HG03439 (cell line): ENCODE measurements around the gene FARP1.

Experiments used
- ATAC-seq: cut with Tn5 transposase; IDR thresholded peaks from one replicate; pipeline ENCODE4 v1.9.1; 2021; ENCODE audit warnings: mild to moderate bottlenecking, moderate library complexity; ENCODE audit not compliant: unreplicated experiment

FARP1 gene

DNA sequence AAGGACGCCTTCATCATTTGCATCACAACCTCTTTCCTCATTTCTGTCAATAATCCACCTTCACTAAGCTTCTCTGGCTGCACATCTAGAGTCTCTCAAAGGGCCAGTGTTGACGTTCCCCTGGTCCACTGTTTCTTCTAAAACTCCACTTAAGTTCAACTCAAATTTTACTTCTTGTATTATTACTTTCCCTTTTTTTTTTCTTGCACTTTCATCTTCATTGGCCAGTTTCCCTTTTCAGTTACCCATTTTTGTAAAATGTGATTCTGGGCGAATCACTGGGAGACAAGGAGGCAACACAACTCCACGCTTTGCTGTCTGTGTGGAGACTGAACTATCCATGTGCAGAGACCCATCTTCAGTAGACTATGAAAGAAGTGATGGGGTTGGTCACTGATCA lies 162.8 kb downstream of the FARP1 start:
- ATAC-seq, result no peak

DNA sequence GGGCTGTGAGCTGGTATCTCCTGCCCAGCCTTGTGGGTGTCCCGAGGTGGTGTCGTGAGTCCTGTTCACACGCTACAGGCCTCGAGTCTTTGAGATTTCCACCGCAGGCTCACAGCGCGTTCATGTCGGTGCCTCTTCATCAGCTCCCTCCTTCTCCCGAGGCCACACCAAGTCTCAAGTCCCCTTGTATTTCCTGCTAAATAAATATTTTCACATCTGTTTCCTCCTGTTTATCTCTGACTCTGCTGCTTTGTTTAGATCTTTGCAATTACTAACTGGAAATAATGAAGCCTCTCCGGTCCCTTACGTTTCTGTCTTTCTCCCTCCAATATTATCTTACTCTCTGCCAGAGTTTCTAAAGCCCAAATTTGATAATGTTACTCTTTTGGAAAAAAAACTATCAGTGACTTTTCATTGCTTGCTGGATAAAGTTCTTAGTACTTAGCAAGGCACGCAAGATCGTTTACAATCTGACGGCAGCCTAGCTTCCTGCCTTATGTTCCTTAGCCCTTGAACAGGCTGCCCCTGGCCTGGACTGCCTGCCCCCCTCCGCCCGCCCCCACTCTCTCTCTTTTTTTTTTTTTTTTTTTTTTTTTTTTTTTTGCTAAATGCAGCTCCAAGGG lies 164.7 kb downstream of the FARP1 start:
- ATAC-seq, result no peak

DNA sequence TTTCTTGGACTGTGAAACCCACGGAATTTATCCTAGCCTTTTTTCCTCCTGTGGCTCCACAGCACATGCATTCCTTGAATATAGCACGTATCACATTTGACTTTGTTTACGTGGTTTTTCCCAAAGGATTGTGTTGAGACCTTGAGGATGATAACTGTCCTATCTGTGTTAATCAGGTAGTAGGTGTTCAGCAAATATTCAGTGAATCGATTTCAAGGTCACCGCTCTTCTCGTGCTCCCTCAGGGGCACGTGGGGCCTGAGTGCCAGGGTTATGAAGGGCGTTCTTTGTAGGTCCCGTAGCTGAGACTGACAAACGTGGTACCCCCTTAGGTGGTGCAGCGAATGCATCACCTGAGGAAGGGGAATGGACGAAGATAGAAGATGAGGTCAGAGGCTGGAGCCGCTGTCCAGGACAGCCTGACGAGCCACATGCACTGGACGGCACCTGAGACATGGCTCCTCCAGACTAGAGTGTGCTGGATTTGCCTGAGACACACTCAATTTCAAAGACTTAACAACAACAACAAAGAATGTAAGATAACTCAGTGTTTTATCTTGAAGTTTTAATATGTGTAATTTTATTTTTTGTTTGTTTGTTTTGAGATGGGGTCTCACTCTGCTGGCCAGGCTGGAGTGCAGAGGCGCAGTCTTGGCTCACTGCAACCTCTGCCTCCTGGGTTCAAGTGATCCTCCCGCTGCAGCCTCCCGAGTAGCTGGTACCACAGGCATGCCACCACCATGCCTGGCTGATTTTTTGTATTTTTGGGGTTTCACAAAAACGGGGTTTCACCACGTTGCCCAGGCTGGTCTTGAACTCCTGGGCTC lies 165.4 kb downstream of the FARP1 start:
- ATAC-seq, result no peak

DNA sequence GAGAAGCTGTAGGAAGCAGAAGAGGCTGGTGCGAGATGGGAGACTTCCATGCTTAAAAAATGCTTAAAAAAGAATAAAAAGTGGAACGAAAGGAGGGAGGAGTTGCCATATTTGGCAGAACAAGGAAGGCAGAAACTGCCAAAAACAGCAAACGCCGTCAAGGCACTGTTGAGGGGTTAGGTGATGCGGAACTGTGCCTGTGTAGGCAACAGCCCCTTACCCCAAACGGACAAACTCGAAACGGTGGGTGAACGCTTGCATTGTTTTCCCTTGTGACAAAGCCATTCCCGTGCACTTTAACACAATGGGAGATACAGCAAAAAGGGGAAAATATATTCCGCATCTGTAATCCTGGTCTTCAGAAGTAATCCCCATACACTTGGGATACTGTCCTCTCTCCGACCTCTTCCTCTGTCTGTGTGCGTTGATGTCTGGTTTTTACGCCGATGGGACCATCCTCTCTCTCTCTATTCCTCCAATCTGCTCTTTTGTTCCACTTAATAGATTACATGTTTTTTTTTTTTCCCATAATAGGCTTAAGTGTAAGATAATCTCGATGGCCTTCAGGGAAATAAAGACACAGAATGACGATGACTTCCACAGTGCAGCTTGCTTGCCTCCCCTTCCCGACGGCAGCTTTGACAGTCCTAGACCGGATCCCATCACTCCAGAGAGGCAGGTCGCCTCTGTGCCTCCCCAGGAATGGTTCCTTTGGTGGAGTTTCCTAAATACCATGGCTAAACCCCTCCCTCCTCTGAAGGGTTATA lies 166.9 kb downstream of the FARP1 start:
- no peak for ATAC-seq

DNA sequence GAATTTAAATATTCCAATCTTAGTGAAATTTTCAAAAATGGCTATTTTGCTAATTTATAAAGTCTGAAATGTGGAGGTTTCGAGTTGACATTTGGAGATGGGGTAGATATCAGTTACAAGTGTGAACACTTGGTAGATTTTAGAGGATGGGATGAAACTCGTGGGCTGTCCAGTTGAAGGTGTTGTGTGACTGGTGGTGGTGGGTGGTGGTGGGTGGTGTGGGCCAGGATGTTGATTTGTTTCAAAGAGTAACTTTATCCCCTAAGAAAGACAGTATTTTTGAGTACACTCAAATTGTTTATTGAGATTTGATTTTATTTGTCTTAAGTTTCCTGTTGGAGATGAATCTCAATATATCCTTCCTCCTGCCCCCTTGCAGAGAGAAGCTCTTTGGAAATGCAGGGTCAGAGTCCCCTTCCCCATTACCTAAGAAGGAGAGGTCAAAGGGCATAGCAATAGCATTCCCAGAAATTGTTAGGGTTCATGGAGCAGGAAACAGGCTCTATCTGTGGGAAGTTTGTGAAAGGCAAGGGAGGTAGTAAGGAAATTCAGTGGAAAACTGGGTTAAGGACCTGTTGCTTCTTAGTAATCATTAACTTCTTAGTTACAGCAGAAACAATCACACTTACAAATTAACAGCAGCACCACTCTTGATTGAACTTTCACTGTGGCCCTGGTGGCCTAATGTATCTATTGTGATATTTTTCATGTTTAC lies 167.7 kb downstream of the FARP1 start:
- no peak for ATAC-seq

DNA sequence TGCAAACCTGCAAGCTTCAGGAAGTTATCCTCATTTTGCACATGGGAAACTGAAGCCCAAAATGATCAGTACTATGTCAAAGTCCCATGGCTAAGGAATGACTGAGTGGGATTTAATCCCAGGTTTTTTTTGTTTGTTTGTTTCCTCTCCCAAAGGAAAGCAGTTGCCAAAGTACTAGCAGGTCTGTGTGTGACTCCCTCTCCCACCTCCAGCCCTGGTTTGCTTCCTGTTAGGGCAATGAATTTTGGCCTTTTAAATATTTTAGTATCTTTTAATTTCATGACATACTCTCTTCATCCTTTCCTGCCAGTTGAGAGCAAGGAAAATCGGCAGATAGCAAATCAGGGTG lies 168.3 kb downstream of the FARP1 start:
- no peak for ATAC-seq

DNA sequence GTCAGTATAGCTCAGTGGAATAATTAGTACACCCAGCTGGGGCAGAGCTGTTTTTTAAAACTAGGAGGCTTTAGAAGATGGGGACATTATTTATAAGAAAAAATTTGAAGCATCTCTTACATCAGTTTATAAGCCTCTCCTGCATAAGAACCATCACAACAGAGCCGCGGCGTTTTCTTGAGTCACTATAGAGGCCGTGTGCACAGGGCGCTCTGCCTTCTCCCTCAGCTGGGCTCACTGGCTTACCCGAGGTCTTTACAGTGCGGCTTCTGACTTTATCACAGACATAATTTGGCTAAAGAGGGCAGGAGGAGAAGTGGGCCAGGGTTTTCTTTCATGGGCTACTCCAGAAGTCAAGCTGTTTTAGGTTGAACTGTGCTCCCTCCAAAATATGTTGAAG lies 169.7 kb downstream of the FARP1 start:
- ATAC-seq, result no peak

DNA sequence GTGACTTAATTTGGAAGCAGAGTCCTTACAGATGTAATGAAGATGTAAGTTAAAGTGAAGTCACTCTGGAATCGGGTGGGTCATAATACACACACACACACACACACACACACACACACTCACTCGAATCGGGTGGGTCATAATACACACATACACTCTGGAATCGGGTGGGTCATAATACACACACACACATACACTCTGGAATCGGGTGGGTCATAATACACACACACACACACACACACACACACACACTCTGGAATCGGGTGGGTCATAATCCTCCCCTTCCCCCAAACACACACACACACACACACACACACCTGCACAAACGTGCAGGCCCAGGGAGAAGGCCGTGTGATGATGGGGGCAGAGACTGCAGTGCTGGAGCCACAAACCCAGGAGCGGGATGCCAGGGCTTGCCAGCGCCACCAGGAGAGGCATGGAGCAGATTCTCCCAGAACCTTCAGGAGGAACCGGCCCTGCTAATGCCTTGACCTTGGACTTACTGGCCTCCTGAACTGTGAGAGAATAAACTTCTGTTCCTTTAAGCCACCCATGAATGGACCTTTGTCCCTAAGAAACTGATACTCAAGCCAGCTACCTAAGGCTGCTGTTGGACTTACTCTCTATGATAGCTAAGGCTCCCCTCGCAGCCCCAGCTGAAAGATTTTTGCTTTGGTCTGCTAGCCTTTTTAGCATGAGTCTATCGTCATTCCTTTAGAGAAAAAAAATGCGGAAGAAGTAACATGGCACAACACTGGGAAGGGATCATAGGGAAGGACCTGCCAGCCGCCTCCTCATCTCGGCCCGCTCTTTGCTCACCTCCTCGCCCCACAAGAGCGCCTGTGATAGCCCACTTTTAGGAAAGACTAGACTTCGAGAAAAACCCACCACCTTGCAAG lies 170.4 kb downstream of the FARP1 start:
- no peak for ATAC-seq

DNA sequence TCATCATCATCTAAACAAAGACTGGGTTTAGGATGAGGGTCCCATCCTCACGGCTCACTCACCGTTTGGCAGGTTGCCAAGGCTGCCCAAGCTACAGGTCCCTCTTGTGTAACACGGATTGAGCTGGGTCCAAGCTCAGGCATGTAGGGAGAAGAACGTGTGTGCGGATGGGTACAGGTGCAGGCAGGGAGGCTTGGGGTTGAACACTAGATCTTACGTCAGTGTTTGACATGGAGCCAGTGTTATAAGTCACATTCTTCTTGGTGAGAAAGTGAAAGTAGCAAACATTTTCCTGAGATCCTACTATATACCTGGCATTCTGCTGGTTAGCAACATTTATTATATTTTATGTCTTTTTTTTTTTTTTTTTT lies 171.0 kb downstream of the FARP1 start:
- no peak for ATAC-seq

DNA sequence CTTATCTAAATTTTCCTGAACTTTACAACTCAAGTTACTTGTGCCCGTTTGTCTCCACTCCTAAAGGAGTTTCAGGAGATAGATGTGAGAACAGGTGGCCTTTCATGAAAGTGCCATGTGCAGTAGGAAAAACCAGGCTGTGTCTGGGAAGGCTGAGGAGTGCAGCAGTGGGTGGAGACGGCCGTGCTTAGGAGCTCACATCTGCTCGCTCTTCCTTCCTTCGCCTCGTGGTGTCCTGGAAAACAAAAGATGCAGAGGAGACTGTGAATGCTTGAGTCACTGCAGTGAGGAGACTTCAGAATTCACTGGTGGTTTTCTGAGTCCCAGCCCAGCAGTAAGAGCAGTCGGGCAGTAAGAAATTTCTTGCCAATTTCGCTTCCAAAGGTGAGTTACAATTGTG lies 172.6 kb downstream of the FARP1 start:
- no peak for ATAC-seq

DNA sequence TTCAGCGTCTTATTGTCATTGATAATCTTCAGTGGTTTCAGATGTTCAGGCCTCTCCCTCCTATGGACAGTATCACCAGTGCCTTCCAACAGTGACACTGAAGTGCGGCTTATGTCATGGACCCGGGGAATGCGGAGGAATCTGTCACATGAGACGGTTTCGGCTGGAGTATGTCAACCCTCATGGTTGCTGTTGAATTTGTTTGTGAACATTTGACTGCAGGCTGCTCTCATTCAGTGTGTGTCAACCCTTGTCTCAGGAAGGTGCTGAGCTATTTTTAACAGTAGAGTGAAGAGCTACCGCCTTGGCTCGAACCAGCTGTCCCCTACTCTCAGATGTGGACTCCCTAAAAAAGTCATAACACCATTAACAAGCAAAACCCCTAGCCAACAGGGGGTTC lies 173.0 kb downstream of the FARP1 start:
- no peak for ATAC-seq

DNA sequence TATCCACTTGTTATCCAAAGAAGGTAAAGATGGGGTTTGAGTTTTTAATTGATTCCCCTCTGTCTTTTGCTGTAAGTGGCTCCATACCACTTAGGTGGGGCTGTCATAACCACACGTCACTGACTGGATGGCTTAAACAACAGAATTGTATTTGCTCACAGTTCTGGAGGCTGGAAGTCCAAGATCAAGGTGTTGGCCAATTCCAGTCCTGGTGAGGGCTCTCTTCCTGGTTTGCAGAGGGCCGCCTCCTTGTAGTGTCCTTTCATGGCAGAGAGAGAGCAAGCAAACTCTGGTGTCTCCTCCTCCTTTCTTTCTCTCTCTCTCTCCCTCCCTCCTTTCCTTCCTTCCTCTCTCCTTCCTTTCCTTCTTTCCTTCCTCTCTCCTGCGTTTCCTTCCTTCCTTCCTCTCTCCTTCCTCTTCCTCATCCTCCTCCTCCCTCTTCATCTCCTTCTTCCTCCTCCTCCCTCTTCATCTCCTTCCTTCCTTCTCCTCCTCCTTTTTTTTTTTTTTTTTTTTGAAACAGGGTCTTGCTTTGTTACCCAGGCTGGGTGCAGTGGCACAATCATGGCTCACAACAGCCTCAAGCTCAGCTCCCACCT lies 174.8 kb downstream of the FARP1 start:
- no peak for ATAC-seq

DNA sequence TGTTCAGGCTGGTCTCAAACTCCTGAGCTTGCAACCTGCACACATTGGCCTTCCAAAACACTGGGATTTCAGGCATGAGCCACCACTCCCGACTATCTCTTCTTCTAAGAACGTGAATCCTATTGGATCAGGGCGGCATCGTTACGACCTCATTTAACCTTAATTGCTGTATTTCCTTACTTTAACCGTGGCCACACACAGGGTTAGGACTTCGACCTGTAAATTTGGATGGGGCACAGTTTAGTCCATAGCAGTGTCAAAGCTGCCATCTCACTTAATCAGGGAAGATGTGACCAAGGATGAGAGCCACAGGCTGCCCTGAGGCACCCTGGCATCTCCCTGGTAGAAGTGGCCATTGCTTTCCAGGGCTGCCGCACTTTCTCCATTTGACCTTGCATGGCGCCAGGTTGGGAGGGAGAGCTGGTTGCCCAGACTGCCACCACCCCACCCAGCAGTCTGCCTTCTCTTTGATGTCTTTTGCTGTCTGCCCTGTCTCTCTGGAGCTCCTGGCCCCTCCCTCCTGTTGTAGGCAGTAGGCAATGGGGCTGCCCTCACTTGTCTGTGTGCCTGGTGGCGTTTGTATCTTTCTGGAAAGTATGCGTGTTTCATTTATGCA lies 175.5 kb downstream of the FARP1 start:
- ATAC-seq, result no peak

DNA sequence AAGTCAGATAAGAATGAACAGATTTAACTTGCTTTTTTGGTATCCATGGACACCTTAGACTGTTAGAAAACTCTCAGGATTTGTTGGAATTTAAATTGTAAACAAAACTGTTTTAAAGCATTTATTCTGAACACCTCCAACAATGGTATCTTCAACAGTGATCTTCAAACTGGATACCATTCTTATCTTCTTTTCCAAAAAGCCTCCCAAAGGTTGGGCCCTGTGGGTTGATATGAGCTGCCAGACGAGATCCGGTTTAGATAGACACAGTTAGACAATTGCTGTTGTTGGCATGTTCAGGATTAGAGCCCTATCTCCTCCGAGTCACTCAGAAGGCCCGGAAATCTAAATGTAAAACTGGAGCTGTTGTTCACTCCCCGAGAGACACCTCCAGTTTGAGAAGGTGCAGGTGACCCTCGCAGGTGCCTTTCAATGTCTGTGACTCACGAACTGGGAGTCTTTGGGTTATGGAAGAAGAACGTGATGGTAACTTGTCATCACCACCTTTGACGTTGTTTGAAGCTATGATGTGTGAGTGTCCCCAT lies 177.7 kb downstream of the FARP1 start:
- ATAC-seq, result no peak

DNA sequence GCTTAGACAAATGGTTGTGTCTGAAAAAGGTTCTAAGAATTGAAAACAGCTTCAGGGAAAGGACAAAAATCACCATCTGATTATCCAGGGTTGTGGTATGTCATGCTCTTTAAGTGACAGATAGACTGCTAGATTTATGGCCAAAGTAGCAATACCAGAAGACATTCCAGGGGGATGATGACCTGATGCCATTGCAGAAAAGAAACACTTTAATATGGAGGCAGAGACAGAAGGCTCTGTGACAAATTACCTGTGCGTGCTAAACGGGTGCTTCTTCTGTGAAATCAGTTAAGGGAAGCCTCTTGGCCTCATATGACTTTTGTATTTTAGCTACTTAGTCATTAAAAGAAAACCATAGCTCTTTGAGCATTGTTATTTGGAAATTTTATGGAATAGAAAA lies 178.5 kb downstream of the FARP1 start:
- ATAC-seq, result no peak

DNA sequence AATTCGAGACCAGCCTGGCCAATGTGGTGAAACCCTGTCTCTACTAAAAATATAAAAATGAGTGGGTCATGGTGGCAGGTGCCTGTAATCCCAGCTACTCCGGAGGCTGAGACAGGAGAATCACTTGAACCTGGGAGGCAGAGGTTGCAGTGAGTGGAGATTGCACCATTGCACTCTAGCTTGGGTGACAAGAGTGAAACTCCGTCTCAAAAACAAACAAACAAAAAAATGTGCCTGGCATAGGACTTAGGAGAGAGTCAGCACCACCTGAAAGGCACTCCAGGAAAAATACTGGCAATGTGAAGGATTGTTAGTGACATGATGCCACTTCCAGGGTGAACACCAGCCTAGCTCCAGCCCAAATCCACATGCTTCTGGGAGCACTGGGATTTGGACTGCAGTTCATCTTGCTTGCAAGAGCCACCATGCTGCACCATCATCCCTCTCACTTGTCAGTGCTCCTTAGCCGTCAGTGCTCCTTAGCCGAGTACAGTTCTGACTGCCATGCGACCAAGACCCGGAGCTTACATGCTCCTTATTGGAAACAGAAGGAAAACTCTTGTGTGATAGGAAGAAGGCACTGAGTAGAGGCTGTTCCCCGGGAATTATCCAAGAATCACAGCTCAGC lies 179.3 kb downstream of the FARP1 start:
- ATAC-seq, result no peak

DNA sequence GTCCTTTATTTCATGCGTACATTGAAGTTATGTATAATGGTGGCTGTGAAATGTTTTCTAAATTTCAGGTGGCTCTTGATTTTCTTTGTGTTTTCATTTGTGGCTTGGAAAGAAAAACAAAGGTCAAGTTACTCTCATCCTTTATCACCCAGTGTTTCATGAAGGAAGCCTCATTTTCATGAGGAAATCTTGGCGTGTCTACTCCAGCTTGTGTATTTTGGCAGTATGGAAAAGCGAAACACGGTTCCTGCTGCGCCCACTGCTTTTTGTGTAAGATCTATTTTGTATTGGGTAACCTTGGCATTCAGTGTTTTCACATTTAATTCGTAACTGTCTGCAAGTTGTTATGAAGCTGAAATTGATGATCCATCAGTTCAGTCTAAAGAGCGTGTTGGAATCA lies 181.2 kb downstream of the FARP1 start:
- ATAC-seq, result no peak

DNA sequence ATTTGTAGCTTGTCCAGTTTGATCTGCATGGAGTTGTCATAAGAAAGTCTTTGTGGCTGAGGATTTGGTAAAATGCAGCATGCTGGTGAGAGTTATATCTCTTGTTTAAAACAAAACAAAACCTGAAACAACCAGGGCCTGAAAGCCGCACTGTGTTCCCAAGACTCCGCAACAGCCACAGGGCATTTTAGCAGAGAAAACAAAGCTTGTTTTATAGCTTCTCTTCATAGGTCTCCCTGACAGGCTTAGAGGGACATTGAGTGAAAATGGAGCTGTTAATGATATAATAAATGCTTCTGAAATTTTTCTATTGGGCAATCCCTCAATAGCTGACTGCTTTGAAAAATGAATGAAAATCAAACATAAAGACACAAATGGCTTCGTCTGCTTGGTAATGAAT lies 182.8 kb downstream of the FARP1 start:
- ATAC-seq, result no peak

DNA sequence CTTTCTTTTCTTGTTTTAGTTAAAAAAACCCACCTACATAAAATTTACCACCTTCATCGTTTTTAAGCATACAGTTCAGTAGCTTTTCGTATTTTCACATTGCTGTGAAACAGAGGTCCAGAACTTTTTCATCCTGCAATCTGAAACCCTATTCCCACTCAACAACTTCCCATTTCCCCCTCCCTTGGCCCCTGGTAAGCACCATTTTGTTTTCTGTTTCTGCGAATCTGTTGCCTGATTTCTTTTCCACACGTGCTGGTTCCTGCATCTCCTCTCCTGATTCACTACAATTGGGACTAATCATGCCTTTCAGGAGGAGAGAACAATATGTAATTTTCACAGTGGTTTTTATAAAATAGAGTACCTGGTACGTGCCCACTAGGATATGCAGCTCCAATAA lies 183.4 kb downstream of the FARP1 start:
- ATAC-seq, result no peak
